Measurements from ENCODE around the gene GLRB. TPM values are rescaled to one million over a fixed set of nuclear protein-coding genes. Genes with fewer than 3 reads are reported as not detected.

GLRB gene
- total and polyA plus RNA-seq, 4 donors: 0.76 to 6.9 (median 1.4) TPM

DNA sequence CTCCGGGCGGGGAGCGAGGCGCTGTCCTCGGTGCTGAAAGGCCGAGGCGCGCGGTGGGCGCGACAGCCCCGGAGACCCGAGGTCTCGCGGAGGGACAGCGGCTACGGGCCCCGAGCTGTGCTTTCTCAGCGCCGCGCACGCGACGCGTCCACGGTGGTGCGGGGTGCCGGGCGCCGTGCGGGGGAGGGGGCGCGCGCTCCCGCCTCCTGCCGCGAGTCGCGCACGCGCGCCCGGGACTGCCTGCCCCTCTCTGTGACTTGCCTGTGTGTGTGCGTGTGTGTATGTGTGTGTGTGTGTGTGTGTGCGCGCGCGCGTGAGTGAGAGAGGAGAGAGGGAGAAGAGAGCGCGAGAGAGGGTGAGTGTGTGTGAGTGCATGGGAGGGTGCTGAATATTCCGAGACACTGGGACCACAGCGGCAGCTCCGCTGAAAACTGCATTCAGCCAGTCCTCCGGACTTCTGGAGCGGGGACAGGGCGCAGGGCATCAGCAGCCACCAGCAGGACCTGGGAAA is 144.5 kb downstream of the GLRB start, which contains the start of gene GRIA2:
TSS of gene GRIA2 (plus strand) at position 358 of the 511 bp plus-strand sequence. CDS start 315 bp downstream, outside the sequence.
- no peak within 1 kb of the TSS for H3K9ac ChIP-seq (ENCODE audit: insufficient read depth in 1 of 2, low read length in 2 of 2)
- H3K4me3 ChIP-seq: no peak within 1 kb of the TSS
- H3K4me1 ChIP-seq (ENCODE audit: control insufficient read depth in 5 of 5, insufficient read depth in 5 of 5, low read length in 5 of 5): peaks cover 0 to 18% (median 6%) of the 10 kb centered on the region in 5 donors
- TF ChIP-seq, protein P1, sequence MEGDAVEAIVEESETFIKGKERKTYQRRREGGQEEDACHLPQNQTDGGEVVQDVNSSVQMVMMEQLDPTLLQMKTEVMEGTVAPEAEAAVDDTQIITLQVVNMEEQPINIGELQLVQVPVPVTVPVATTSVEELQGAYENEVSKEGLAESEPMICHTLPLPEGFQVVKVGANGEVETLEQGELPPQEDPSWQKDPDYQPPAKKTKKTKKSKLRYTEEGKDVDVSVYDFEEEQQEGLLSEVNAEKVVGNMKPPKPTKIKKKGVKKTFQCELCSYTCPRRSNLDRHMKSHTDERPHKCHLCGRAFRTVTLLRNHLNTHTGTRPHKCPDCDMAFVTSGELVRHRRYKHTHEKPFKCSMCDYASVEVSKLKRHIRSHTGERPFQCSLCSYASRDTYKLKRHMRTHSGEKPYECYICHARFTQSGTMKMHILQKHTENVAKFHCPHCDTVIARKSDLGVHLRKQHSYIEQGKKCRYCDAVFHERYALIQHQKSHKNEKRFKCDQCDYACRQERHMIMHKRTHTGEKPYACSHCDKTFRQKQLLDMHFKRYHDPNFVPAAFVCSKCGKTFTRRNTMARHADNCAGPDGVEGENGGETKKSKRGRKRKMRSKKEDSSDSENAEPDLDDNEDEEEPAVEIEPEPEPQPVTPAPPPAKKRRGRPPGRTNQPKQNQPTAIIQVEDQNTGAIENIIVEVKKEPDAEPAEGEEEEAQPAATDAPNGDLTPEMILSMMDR (IDR thresholded peaks at IDR 0.05; ENCODE audit: control extremely low read depth, extremely low read depth): no peak
- WGBS, 2 donors: 3 to 4% methylated on average over 36 to 57 of the region's 57 CpGs
- peaks cover 12 to 46% (median 36%) of the 10 kb centered on the region in 3 donors for H3K27me3 ChIP-seq (ENCODE audit: control insufficient read depth in 3 of 3, insufficient read depth in 3 of 3, low read length in 2 of 3)
- H3K27ac ChIP-seq (ENCODE audit: low read depth in 1 of 2, low read length in 1 of 2): no peak within 1 kb of the TSS
- no peaks in the 10 kb centered on the region for H3K36me3 ChIP-seq (ENCODE audit: control insufficient read depth in 4 of 4, insufficient read depth in 4 of 4, low read length in 4 of 4)
- ATAC-seq (ENCODE audit: insufficient read depth, low FRiP score): peak; percentile 79
- peaks cover 0 to 15% (median 0%) of the 10 kb centered on the region in 4 donors for H3K9me3 ChIP-seq (ENCODE audit: control insufficient read depth in 4 of 4, insufficient read depth in 3 of 4, low read length in 3 of 4)
- DNase-seq: peak; percentile 78 to 92 (median 87)

DNA sequence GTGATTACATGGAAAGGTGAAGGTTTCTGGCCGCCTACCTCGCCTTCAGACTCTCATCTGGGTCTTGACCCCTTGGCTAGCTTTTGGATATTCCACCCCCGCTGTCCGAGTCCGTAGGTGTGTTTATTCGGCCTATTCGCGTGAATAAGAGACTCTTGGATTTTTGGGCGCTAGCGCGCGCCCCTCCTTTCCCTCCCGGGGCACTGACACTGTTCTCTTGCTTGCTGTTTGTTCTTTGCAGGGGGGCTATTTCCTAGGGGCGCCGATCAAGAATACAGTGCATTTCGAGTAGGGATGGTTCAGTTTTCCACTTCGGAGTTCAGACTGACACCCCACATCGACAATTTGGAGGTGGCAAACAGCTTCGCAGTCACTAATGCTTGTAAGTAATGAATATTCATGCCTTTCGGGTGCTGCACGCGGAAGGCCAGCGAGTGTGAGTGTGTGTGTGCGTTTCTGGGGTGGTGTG is 145.5 kb downstream of the GLRB start:
- Histone ChIP-seq H3K9ac (ENCODE audit: insufficient read depth in 1 of 2, low read length in 2 of 2) (no peak overlapping the region), H3K4me1 (ENCODE audit: control insufficient read depth in 5 of 5, insufficient read depth in 5 of 5, low read length in 5 of 5) (peaks cover 0 to 18% (median 6%) of the 10 kb centered on the region in 5 donors), H3K4me3 (no peak overlapping the region), H3K9me3 (ENCODE audit: control insufficient read depth in 4 of 4, insufficient read depth in 3 of 4, low read length in 3 of 4) (peaks cover 0 to 15% (median 0%) of the 10 kb centered on the region in 4 donors), H3K36me3 (ENCODE audit: control insufficient read depth in 4 of 4, insufficient read depth in 4 of 4, low read length in 4 of 4) (no peaks in the 10 kb centered on the region), H3K27me3 (ENCODE audit: control insufficient read depth in 3 of 3, insufficient read depth in 3 of 3, low read length in 2 of 3) (peaks cover 12 to 46% (median 35%) of the 10 kb centered on the region in 3 donors), H3K27ac (ENCODE audit: low read depth in 1 of 2, low read length in 1 of 2) (no peak overlapping the region)
- no peak for ATAC-seq (ENCODE audit: insufficient read depth, low FRiP score)
- WGBS, 2 donors: 6 to 7% methylated on average over 24 of the region's 24 CpGs
- DNase-seq: no peak
- TF ChIP-seq, protein P1 (IDR thresholded peaks at IDR 0.05; ENCODE audit: control extremely low read depth, extremely low read depth): no peak

Small RNAs within 50 kb of the gene (small RNA-seq; reads per million reads assigned to genes)
- gene RF00019 (ENCODE audit: low replicate concordance) (not detected), gene RNU6-582P (ENCODE audit: low replicate concordance) (not detected)

Other genes with a start within 250 kb of the GLRB start
- gene PDGFC, start 104.4 kb upstream of the GLRB start, total RNA-seq: 10 to 100 TPM; 18.8 to 56.0 TPM
- 1 to 10 TPM; 4.5 to 4.6 TPM for gene PDGFC, start 104.4 kb upstream of the GLRB start, polyA plus RNA-seq
- gene GRIA2, start 144.6 kb downstream of the GLRB start, total RNA-seq: 1 to 10 TPM in 1 of 2 donors, not detected in 1; 5.6 TPM
- under 1 TPM; 0.02 to 0.03 TPM for gene GRIA2, start 144.6 kb downstream of the GLRB start, polyA plus RNA-seq

All from lung (tissue), 13 donors.